Measurements from ENCODE around the gene OSTN. TPM values are rescaled to one million over a fixed set of nuclear protein-coding genes. Genes with fewer than 3 reads are reported as not detected.
A peak's percentile ranks its signal among the peaks of the same experiment; 100 is the strongest.
"Not testable (repeated sequence)": the region's sequence is repeated elsewhere in the genome, so short reads cannot be mapped to it uniquely, and the experiment has no call there.

OSTN gene
- total and polyA plus RNA-seq, 12 donors, result 0.07 to 0.72 (median 0.31) TPM; not detected in 4

GRCh38 chr3:191263365-191263764, 64.3 kb downstream of the OSTN start:
- peak overlapping the region in 3 of 10 donors; percentile 11 to 13 (median 12) for H3K4me3 ChIP-seq
- DNase-seq (no peak), ATAC-seq (peak in 1 of 8 donors; percentile 34)
- intact Hi-C loops (cut with DNase I), result no loop called here
- no peaks in the 10 kb centered on the region for H3K9me3 ChIP-seq
- peaks cover 0 to 29% (median 2%) of the 10 kb centered on the region in 9 donors for H3K4me1 ChIP-seq
- peak overlapping the region in 4 of 10 donors; percentile 4 to 45 (median 21) for H3K27ac ChIP-seq
- H3K36me3 ChIP-seq, result no peaks in the 10 kb centered on the region
- TF ChIP-seq CTCF (IDR thresholded peaks at IDR 0.05), result no peak
- H3K27me3 ChIP-seq, result no peaks in the 10 kb centered on the region

GRCh38 chr3:191263850-191264249, 64.8 kb downstream of the OSTN start:
- no peaks in the 10 kb centered on the region for H3K36me3 ChIP-seq
- ATAC-seq (no peak), DNase-seq (no peak)
- no peak for TF ChIP-seq CTCF (IDR thresholded peaks at IDR 0.05)
- peak overlapping the region in 2 of 10 donors; percentile 4 to 13 for H3K27ac ChIP-seq
- H3K4me1 ChIP-seq, result peaks cover 0 to 26% (median 3%) of the 10 kb centered on the region in 9 donors
- intact Hi-C loops (cut with DNase I), result no loop called here
- no peaks in the 10 kb centered on the region for H3K27me3 ChIP-seq
- H3K9me3 ChIP-seq, result no peaks in the 10 kb centered on the region
- peak overlapping the region in 2 of 10 donors; percentile 11 to 13 for H3K4me3 ChIP-seq
- 52 to 72% methylated on average over 3 of the region's 3 CpGs for WGBS, 2 donors

GRCh38 chr3:191268737-191269136, 69.7 kb downstream of the OSTN start:
- no peak overlapping the region for H3K4me3 ChIP-seq
- peaks cover 0 to 8% (median 0%) of the 10 kb centered on the region in 9 donors for H3K4me1 ChIP-seq
- no peak for TF ChIP-seq CTCF (IDR thresholded peaks at IDR 0.05)
- H3K27ac ChIP-seq, result no peak overlapping the region
- DNase-seq (no peak), ATAC-seq (no peak)
- H3K36me3 ChIP-seq, result no peaks in the 10 kb centered on the region
- intact Hi-C loops (cut with DNase I), result no loop called here
- H3K9me3 ChIP-seq, result no peaks in the 10 kb centered on the region
- H3K27me3 ChIP-seq, result no peaks in the 10 kb centered on the region

- ATAC-seq, result no peak
- TF ChIP-seq CTCF (IDR thresholded peaks at IDR 0.05), result no peak
- no peaks in the 10 kb centered on the region for H3K36me3 ChIP-seq
- intact Hi-C loops (cut with DNase I), result no loop called here
- DNase-seq, result no peak
- peaks cover 0 to 5% (median 0%) of the 10 kb centered on the region in 9 donors for H3K4me1 ChIP-seq
- H3K9me3 ChIP-seq, result no peaks in the 10 kb centered on the region
- 73 to 93% methylated on average over 5 of the region's 5 CpGs for WGBS, 2 donors
- H3K27me3 ChIP-seq, result no peaks in the 10 kb centered on the region
- no peak overlapping the region for H3K27ac ChIP-seq
- H3K4me3 ChIP-seq, result no peak overlapping the region
Measured at GRCh38 chr3:191269289-191270085, 70.4 kb downstream of the OSTN start.

- 95 to 96% methylated on average over 14 of the region's 14 CpGs for WGBS, 2 donors
- DNase-seq; H3K4me1 ChIP-seq; H3K9me3 ChIP-seq; H3K27me3 ChIP-seq; H3K4me3 ChIP-seq; ATAC-seq; H3K27ac ChIP-seq; H3K36me3 ChIP-seq; intact Hi-C loops (cut with DNase I): not testable (repeated sequence)
Measured at GRCh38 chr3:191275244-191275643, 76.2 kb downstream of the OSTN start.
